GM12878 (cell line): ENCODE measurements around the gene OR2M2. TPM values are rescaled to one million over a fixed set of nuclear protein-coding genes. Genes with fewer than 3 reads are reported as not detected.

Experiments
- ATAC-seq: fragments of 200-7000 bp; cut with Tn5 transposase; 3 replicates; pipeline ENCODE4 v1.9.1; 2020; ENCODE audit warnings: mild to moderate bottlenecking, moderate library complexity
- BruUV-seq: library from RNA; stranded (reverse); fragments of 400-500 nt; replicated peaks from 2 replicates; lab custom pipeline; 2021; lab: Mats Ljungman, UMichigan
- CTCF ChIA-PET: fragments of 300-600 bp; sonication (Branson Sonifier 250); formaldehyde crosslinking; extraction: SDS; loops from one replicate; lab custom pipeline; 2021; ENCODE audit warnings: inconsistent platforms; lab: Yijun Ruan, JAX
- POLR2A ChIA-PET: fragments of 350-600 bp; formaldehyde crosslinking; extraction: SDS; loops from one replicate; lab custom pipeline; 2021; ENCODE audit warnings: inconsistent platforms; lab: Charles Lee
- RAD21 ChIA-PET: fragments of 300-600 bp; sonication (Branson Sonifier 250); formaldehyde crosslinking; loops from one replicate; lab custom pipeline; 2023; ENCODE audit warnings: antibody characterized with exemption; ENCODE audit not compliant: unreplicated experiment; lab: Charles Lee
- SMC1A ChIA-PET: fragments of 300-600 bp; sonication (Branson Sonifier 250); formaldehyde crosslinking; loops from one replicate; lab custom pipeline; 2023; ENCODE audit not compliant: unreplicated experiment, uncharacterized antibody; lab: Charles Lee
- DNase-seq: peaks from one replicate; pipeline ENCODE4 v3.0.0-alpha.2; 2011; ENCODE audit warnings: low read depth, low spot score
- FAIRE-seq: peaks from 3 replicates; lab custom pipeline; 2011; peaks lifted over from hg19 to GRCh38; lab: Jason Lieb, UNC
- H2AFZ ChIP-seq: 2 replicates; pipeline ENCODE4 v1.6.0; 2011; ENCODE audit warnings: low read depth, low read length, control low read depth; ENCODE audit not compliant: control insufficient read depth
- H3K27ac ChIP-seq: 2 replicates; pipeline ENCODE4 v1.5.1; 2011; ENCODE audit warnings: control low read depth; ENCODE audit not compliant: control insufficient read depth, insufficient read depth
- H3K27me3 ChIP-seq, 2 experiments: replicated peaks in 1 of 2; 2 replicates each; pipeline versions ENCODE4 v1.6.0 to v1.6.1; 2011; ENCODE audit warnings: low read length in 1 of 2; ENCODE audit not compliant: control insufficient read depth in 2 of 2, insufficient read depth in 2 of 2
- H3K36me3 ChIP-seq, 2 experiments: 2 replicates each; pipeline ENCODE4 v1.5.1; 2011; ENCODE audit warnings: low read length in 1 of 2; ENCODE audit not compliant: control insufficient read depth in 2 of 2, insufficient read depth in 2 of 2
- H3K4me1 ChIP-seq: 2 replicates; pipeline ENCODE4 v1.6.1; 2011; ENCODE audit warnings: mild to moderate bottlenecking, low read length, moderate library complexity, mixed read lengths; ENCODE audit not compliant: control insufficient read depth, insufficient read depth
- H3K4me2 ChIP-seq: 2 replicates; pipeline ENCODE4 v1.6.0; 2011; ENCODE audit warnings: control low read depth; ENCODE audit not compliant: control insufficient read depth, insufficient read depth
- H3K4me3 ChIP-seq: fragments of 200-600 bp; sonication (generic); 2 replicates; pipeline ENCODE4 v1.5.1; 2016
- H3K79me2 ChIP-seq: 2 replicates; pipeline ENCODE4 v1.6.0; 2011; ENCODE audit warnings: low read length; ENCODE audit not compliant: control insufficient read depth, insufficient read depth
- H3K9ac ChIP-seq: 2 replicates; pipeline ENCODE4 v1.8.0; 2011; ENCODE audit warnings: low read length, control low read depth, mixed read lengths; ENCODE audit not compliant: control insufficient read depth, insufficient read depth
- H3K9me3 ChIP-seq: replicated peaks from 3 replicates; pipeline ENCODE4 v1.5.1; 2011; ENCODE audit warnings: mild to moderate bottlenecking, low read length; ENCODE audit not compliant: control insufficient read depth, insufficient read depth
- H4K20me1 ChIP-seq: 2 replicates; pipeline ENCODE4 v1.6.0; 2011; ENCODE audit not compliant: control insufficient read depth, insufficient read depth
- KDM1A ChIP-seq: fragments of 200-600 bp; sonication (generic); IDR thresholded peaks from 2 replicates; pipeline ENCODE4 v1.6.1; 2016; ENCODE audit warnings: borderline replicate concordance
- SMAD5 ChIP-seq: IDR thresholded peaks from 2 replicates; pipeline ENCODE4 v1.6.1; 2016; ENCODE audit warnings: antibody characterized with exemption, low read depth
- SPI1 ChIP-seq: IDR thresholded peaks from 2 replicates; pipeline ENCODE4 v1.6.1; 2011; ENCODE audit warnings: low read depth, mild to moderate bottlenecking, low read length, moderate library complexity, borderline replicate concordance; ENCODE audit not compliant: insufficient read depth
- SUZ12 ChIP-seq: fragments of 200-600 bp; sonication (generic); IDR thresholded peaks from one replicate; pipeline ENCODE4 v1.6.1; 2018; ENCODE audit warnings: antibody characterized with exemption, mild to moderate bottlenecking; ENCODE audit not compliant: unreplicated experiment
- WGBS: methylation state at CpG from one replicate; pipeline ENCODE4 v1.1.6; 2016; ENCODE audit warnings: low lambda C conversion rate; ENCODE audit not compliant: insufficient replicate concordance, insufficient coverage; ENCODE audit errors: missing lambda C conversion rate; 5-methylcytosine and 5-hydroxymethylcytosine counted together
- in situ Hi-C: fragments of 300-500 bp; cut with MboI; formaldehyde crosslinking; loops from 9 replicates; pipeline ENCODE4 v1.14.3; 2018; ENCODE audit warnings: mixed read lengths
- intact Hi-C: fragments of 100-400 bp; cut with micrococcal nuclease; formaldehyde crosslinking; loops from one replicate; pipeline ENCODE4 v1.14.2; 2022; ENCODE audit not compliant: unreplicated experiment
- polyA plus RNA-seq, 11 experiments: library from polyadenylated mRNA; depleted of rRNA in 4 of 11; unstranded in 6 of 11; stranded (reverse) in 5 of 11; fragments of >200 nt; fragmentation: Nextera tagmentation in 4 of 11; fragmentation: Illumina TruSeq in 1 of 11; extraction: Ambion mirVana in 4 of 11; extraction: Trizol in 1 of 11; gene quantifications; 1 replicate in 1 of 11; 2 replicates in 10 of 11; pipeline versions ENCODE4 v1.2.1 to v1.2.3, GENCODE V29; 2011 to 2016; ENCODE audit warnings: inconsistent platforms in 2 of 11, missing spikeins in 2 of 11, low read depth in 1 of 11
- total RNA-seq, 4 experiments: library from RNA; depleted of rRNA in 3 of 4; stranded (reverse); fragments of >200 nt in 3 of 4; fragmentation: Illumina TruSeq in 1 of 4; extraction: Trizol in 1 of 4; gene quantifications; 2 replicates each; pipeline versions ENCODE4 v1.2.1 to v1.2.3, GENCODE V29; 2013 to 2021
- TF ChIP-seq, protein P1 (sequence below), 3 experiments: IDR thresholded peaks in 2 of 3; conservative IDR thresholded peaks in 1 of 3; 2 replicates each; pipeline ENCODE4 v1.5.1; 2011; ENCODE audit warnings: low read depth in 3 of 3, low read length in 3 of 3, mild to moderate bottlenecking in 3 of 3, control low read depth in 2 of 3, moderate library complexity in 2 of 3, inconsistent platforms in 1 of 3, mixed read lengths in 1 of 3; ENCODE audit not compliant: control insufficient read depth in 2 of 3, insufficient read depth in 1 of 3; ENCODE audit errors: extremely low read depth in 1 of 3

The OR2M2 gene
- total and polyA plus RNA-seq, 10 of the 15 experiments (the other 5 are each of a cell fraction or from before 2014, with no cell fraction given), result not detected

DNA sequence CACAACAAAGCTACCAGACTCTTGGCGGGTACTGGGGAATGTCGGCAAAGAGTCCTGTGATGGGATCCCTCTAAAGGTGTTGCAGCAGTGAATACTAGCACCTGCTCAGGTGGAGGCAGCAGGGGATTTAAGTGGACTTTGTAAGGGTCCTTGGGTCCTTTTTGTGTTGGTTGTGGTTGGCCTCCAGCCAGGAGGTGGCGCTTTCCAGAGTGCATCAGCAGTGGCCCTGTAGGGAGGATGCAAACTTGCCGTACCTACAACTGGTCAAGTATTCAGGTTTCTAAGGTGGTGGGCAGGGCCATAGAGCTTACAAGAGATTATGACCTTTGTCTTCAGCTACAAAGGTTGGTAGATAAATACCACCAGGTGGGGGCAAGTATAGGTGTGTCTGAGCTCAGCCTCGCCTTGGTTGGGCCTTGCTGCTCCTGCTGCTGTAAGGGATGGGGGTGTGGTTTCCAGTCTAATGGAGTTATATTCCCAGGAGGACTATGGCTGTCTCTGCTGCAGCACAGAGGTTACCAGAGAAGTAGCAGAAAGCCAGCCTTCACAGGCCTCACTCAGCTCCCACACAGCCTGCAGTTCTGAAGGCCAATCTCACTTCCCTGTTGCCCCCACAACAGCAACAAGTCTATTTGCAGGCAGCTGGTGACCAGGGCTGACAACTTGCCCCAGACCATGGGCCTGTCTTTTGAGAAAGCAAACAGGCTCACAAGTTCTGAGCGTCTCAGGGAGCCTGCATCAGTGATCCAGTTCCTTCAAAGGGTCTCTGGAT is 22.4 kb upstream of the OR2M2 start:
- no peak for TF ChIP-seq KDM1A
- TF ChIP-seq SPI1, result peak; percentile 16; the same call in 1 of the 2 replicates
- no peak for TF ChIP-seq SUZ12
- TF ChIP-seq, protein P1, sequence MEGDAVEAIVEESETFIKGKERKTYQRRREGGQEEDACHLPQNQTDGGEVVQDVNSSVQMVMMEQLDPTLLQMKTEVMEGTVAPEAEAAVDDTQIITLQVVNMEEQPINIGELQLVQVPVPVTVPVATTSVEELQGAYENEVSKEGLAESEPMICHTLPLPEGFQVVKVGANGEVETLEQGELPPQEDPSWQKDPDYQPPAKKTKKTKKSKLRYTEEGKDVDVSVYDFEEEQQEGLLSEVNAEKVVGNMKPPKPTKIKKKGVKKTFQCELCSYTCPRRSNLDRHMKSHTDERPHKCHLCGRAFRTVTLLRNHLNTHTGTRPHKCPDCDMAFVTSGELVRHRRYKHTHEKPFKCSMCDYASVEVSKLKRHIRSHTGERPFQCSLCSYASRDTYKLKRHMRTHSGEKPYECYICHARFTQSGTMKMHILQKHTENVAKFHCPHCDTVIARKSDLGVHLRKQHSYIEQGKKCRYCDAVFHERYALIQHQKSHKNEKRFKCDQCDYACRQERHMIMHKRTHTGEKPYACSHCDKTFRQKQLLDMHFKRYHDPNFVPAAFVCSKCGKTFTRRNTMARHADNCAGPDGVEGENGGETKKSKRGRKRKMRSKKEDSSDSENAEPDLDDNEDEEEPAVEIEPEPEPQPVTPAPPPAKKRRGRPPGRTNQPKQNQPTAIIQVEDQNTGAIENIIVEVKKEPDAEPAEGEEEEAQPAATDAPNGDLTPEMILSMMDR (IDR thresholded peaks at IDR 0.05 in 2 of 3, conservative IDR thresholded peaks at IDR 0.05 in 1 of 3; ENCODE audit: control insufficient read depth in 2 of 3, extremely low read depth in 1 of 3, insufficient read depth in 1 of 3, low read depth in 3 of 3, low read length in 3 of 3), result peak in 2 of 3 experiments; percentile 1 to 12; a peak in 1 of 6 replicates
- TF ChIP-seq SMAD5, result no peak
- Histone ChIP-seq H3K27ac (no peak overlapping the region), H3K36me3 (no peaks in the 10 kb centered on the region), H3K79me2 (no peaks in the 10 kb centered on the region), H2AFZ (no peak overlapping the region), H3K9me3 (no peaks in the 10 kb centered on the region), H4K20me1 (no peaks in the 10 kb centered on the region), H3K4me3 (no peak overlapping the region), H3K27me3 (no peaks in the 10 kb centered on the region), H3K4me2 (no peak overlapping the region), H3K4me1 (no peaks in the 10 kb centered on the region), H3K9ac (no peak overlapping the region)
- POLR2A ChIA-PET, result no interaction called here
- DNase-seq (no peak), FAIRE-seq (no peak), ATAC-seq (peak; percentile 38; the same call in 2 of the 3 replicates)
- BruUV-seq, result no TSS peak
- 33% methylated on average over 6 of the region's 6 CpGs for WGBS
- RAD21 ChIA-PET, result no interaction called here
- in situ Hi-C loops, result no loop called here
- CTCF ChIA-PET, result interaction anchor here (1.9 kb wide), 1 partner anchor 654 kb away, joined by 5 read pairs; no protein-coding TSS in a partner anchor
- SMC1A ChIA-PET, result no interaction called here
- intact Hi-C loops, result no loop called here
